Activated B cell treated with CpG ODN at 0.5 μM for 24 hours (primary cell): ENCODE results near the gene MYL10. TPM values are rescaled to one million over a fixed set of nuclear protein-coding genes. Genes with fewer than 3 reads are reported as not detected.

Experiments
- ATAC-seq: fragments of 200-7000 bp; cut with Tn5 transposase; one replicate; pipeline ENCODE4 v1.10.0; 2021; ENCODE audit warnings: low read depth, mild to moderate bottlenecking, moderate library complexity
- CTCF ChIA-PET: fragments of 350-600 bp; sonication (Branson Sonifier 250); formaldehyde crosslinking; loops from one replicate; lab custom pipeline; 2021; ENCODE audit warnings: antibody characterized with exemption; lab: Charles Lee
- POLR2A ChIA-PET: fragments of 350-600 bp; sonication (Branson Sonifier 250); formaldehyde crosslinking; loops from one replicate; lab custom pipeline; 2021; ENCODE audit warnings: antibody characterized with exemption; lab: Charles Lee
- DNase-seq: peaks from one replicate; pipeline ENCODE4 v3.0.0; 2022
- H3K27ac Mint-ChIP-seq: one replicate; pipeline ENCODE4 v1.8.0; 2020; ENCODE audit warnings: mixed read lengths
- H3K27me3 Mint-ChIP-seq: one replicate; pipeline ENCODE4 v1.8.0; 2021; ENCODE audit warnings: mixed read lengths
- H3K36me3 Mint-ChIP-seq: one replicate; pipeline ENCODE4 v1.8.0; 2021; ENCODE audit warnings: low read depth, mixed read lengths
- H3K4me1 Mint-ChIP-seq: one replicate; pipeline ENCODE4 v1.8.0; 2021; ENCODE audit warnings: mixed read lengths
- H3K4me3 Mint-ChIP-seq: one replicate; pipeline ENCODE4 v1.8.0; 2020; ENCODE audit warnings: mild to moderate bottlenecking, mixed read lengths
- H3K9me3 Mint-ChIP-seq: one replicate; pipeline ENCODE4 v1.8.0; 2020; ENCODE audit warnings: mixed read lengths
- CTCF ChIP-seq: fragments of 200-600 bp; IDR thresholded peaks from one replicate; pipeline ENCODE4 v1.8.0; 2022; ENCODE audit warnings: antibody characterized with exemption, mild to moderate bottlenecking
- intact Hi-C: fragments of 100-400 bp; cut with micrococcal nuclease; formaldehyde crosslinking; loops from one replicate; pipeline ENCODE4 v1.15.1; 2024
- total RNA-seq: library from RNA; stranded (reverse); gene quantifications from 2 replicates; pipeline ENCODE4 v1.2.3, GENCODE V29; 2022

The MYL10 gene
- total RNA-seq, 1 donor from 2014 or later, result not detected

GRCh38 chr7:101582971-101583370 lies 46.1 kb downstream of the MYL10 start:
- POLR2A ChIA-PET, result no interaction called here
- CTCF ChIA-PET, result no interaction called here
- DNase-seq (no peak), ATAC-seq (no peak)
- Mint-ChIP-seq H3K36me3 (no peaks in the 10 kb centered on the region), H3K27me3 (peaks cover 11% of the 10 kb centered on the region), H3K27ac (no peak overlapping the region), H3K4me3 (no peak overlapping the region), H3K4me1 (no peaks in the 10 kb centered on the region), H3K9me3 (no peaks in the 10 kb centered on the region)
- intact Hi-C loops, result no loop called here
- TF ChIP-seq CTCF, result no peak

DNA sequence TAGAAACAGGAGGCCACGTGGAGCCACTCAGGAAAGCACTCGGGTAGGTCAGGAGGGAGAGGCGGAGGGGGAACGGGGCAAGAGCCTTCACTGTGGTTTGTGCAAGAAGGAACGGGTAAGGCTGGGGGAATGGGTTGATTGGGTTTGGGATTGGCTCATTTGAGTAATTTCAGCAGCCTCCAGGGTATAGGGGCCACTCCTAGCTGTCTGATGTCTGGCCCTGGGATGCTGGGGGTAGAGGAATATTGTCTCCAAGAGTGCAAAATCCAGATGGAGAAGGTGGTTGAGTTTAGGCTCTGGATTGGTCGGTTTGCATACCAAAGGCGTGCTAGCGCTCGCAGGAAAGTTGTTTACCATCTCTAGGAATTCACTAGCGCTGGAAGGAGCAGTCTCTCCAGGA lies 47.2 kb downstream of the MYL10 start:
- H3K27ac Mint-ChIP-seq, result no peak overlapping the region
- H3K4me3 Mint-ChIP-seq, result no peak overlapping the region
- no peak for TF ChIP-seq CTCF
- intact Hi-C loops, result no loop called here
- H3K27me3 Mint-ChIP-seq, result peaks cover 11% of the 10 kb centered on the region
- no peaks in the 10 kb centered on the region for H3K36me3 Mint-ChIP-seq
- DNase-seq (no peak), ATAC-seq (no peak)
- ChIA-PET CTCF (no interaction called here), POLR2A (no interaction called here)
- H3K9me3 Mint-ChIP-seq, result no peaks in the 10 kb centered on the region
- no peaks in the 10 kb centered on the region for H3K4me1 Mint-ChIP-seq

GRCh38 chr7:101580596-101580995 lies 48.5 kb downstream of the MYL10 start:
- DNase-seq, result no peak
- H3K4me1 Mint-ChIP-seq, result peaks cover 4% of the 10 kb centered on the region
- no peak overlapping the region for H3K27ac Mint-ChIP-seq
- ChIA-PET CTCF (no interaction called here), POLR2A (no interaction called here)
- no peaks in the 10 kb centered on the region for H3K36me3 Mint-ChIP-seq
- intact Hi-C loops, result no loop called here
- no peak overlapping the region for H3K4me3 Mint-ChIP-seq
- ATAC-seq, result no peak
- H3K9me3 Mint-ChIP-seq, result peaks cover 3% of the 10 kb centered on the region
- H3K27me3 Mint-ChIP-seq, result peaks cover 11% of the 10 kb centered on the region
- TF ChIP-seq CTCF, result no peak

- intact Hi-C loops, result no loop called here
- Mint-ChIP-seq H3K36me3 (no peaks in the 10 kb centered on the region), H3K4me3 (no peak overlapping the region), H3K27ac (no peak overlapping the region), H3K4me1 (peaks cover 9% of the 10 kb centered on the region), H3K27me3 (peaks cover 11% of the 10 kb centered on the region), H3K9me3 (peaks cover 3% of the 10 kb centered on the region)
- POLR2A ChIA-PET, result interaction anchor here (0.7 kb wide), 1 partner anchor 198 kb away, joined by 3 read pairs; no protein-coding TSS in a partner anchor
- no peak for TF ChIP-seq CTCF
- ATAC-seq, result no peak
- CTCF ChIA-PET, result no interaction called here
- DNase-seq, result no peak
Observed at GRCh38 chr7:101578552-101578951, 50.5 kb downstream of the MYL10 start.

DNA sequence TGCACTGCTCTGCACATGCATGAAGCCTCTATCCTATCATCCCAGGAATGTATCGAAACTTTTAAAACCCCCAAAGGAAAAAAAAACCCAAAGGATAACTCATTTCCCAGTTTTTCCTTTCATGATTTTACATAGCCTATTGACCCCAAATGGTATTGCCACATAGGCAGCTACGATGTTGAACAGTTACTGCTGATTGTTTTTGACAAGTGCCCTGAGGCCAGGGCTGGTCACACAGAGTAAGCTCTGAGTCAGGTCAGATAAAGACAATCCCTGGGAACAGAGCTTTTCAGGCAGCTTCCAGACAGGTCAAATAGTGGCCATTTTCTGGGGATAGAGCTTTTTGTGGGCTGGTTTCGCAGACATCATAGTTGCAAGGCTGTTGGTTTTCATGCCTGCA lies 52.1 kb downstream of the MYL10 start:
- TF ChIP-seq CTCF, result no peak
- H3K4me1 Mint-ChIP-seq, result peaks cover 9% of the 10 kb centered on the region
- H3K27me3 Mint-ChIP-seq, result peaks cover 5% of the 10 kb centered on the region
- ATAC-seq (no peak), DNase-seq (no peak)
- H3K27ac Mint-ChIP-seq, result no peak overlapping the region
- intact Hi-C loops, result no loop called here
- H3K36me3 Mint-ChIP-seq, result no peaks in the 10 kb centered on the region
- peaks cover 9% of the 10 kb centered on the region for H3K9me3 Mint-ChIP-seq
- ChIA-PET POLR2A (no interaction called here), CTCF (no interaction called here)
- H3K4me3 Mint-ChIP-seq, result no peak overlapping the region
